AG08395 (cell line): Measurements from ENCODE around the gene DYNC2H1.

ENCODE experiments used
- DNase-seq: peaks from one replicate; pipeline ENCODE4 v3.0.0; 2012; ENCODE audit warnings: mixed read lengths, low spot score

The DYNC2H1 gene

GRCh38 chr11:103284260-103284659 is 175.0 kb downstream of the DYNC2H1 start:
- DNase-seq, result no peak

- DNase-seq, result no peak
Measured at GRCh38 chr11:103294516-103294915, 185.3 kb downstream of the DYNC2H1 start.

- DNase-seq, result no peak
Measured at GRCh38 chr11:103295704-103296103, 186.5 kb downstream of the DYNC2H1 start.

DNA sequence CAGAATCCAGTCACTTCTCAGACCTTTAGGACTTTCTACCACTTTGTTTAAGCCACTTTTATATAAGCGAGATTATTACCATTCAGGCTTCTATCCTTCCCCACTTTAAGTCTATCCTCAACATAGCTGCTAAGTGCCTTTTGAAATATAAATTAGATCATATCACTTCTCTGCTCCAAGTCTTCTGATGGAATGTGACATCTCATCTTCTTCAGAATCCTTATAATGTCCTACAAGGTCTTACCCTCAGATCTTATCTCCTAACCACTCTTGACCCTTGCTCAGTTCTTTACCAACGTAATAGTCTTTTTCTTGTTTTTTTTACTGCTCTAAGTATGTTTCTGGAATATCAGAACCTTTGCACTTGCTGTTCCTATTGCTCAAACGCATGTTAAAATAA is 188.7 kb downstream of the DYNC2H1 start:
- DNase-seq, result no peak

DNA sequence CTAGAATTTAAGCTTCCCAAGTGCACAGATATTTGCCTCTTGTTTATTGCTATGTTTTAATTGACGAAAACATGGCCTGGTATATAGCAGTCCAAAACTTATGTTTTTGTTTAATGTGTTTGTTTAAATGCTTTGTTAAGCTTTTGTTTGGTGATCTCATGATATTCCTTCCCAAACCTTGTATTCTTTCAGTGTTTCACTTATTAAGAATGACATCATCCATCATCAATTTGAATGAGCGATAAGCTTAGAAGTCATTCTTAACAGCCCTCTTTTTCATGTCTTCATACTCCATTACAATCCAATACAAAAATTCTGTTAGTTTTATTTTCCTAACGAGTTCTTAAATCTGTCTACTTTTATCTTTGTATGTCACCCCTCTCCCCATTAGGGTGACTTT is 206.0 kb downstream of the DYNC2H1 start:
- no peak for DNase-seq

DNA sequence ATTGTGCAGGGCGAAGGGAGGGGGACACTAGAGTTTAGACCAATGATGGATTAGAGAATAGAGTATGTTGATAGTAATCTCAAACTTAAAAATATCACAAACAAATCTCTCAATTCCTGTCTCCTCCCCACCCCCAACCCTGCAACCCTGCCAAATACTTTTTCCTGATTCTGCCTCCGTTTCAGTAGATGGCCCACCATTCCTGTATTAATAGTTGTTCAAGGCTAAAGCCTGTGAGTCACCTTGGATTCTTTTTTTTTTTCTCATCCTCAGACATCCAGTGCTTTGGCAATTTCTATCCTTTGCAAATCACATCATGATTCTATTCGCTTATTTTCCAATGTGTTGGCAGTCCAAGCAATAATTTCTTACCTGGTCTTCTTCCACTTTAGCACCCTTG is 207.9 kb downstream of the DYNC2H1 start:
- no peak for DNase-seq

- DNase-seq, result no peak
Measured at GRCh38 chr11:103322821-103323220, 213.6 kb downstream of the DYNC2H1 start.

DNA sequence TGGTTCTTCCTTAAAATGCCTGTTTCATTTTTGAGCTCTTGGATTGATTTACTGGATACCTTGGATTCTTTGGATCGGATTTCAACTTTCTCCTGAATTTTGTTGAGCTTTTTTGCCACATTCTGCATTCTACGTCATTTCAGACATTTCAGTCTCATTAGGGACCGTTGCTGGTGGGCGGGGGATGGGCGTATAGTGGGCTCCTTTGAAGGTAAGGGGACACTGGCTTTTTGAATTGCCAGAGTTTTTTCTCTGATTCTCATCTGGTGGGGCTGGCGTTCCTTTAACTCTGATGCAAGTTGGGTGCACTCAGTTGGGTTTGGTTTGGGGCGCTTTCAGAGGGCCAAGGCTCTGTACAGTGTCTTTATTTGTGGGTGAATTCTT is 216.5 kb downstream of the DYNC2H1 start:
- no peak for DNase-seq

GRCh38 chr11:103326070-103326794 is 217.0 kb downstream of the DYNC2H1 start:
- peak; percentile 88 for DNase-seq

DNA sequence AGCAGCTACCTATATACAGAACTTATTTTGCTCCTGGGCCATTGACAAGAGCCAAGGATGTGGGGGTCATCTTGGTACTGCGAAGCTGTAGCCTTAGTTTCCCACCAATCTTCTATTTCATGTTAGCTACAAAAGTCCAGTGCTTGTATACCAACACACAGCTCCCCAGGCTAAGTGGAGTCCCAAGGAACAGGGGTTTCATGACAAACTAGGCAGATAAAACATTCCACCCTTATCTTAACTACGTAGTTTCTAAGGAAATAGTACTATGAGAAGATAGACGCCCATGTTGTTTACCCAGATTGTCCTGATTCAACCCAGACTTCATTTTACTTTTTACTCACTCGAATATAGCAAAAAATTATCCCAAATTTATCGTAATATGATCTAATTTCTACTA is 218.5 kb downstream of the DYNC2H1 start:
- DNase-seq, result no peak

DNA sequence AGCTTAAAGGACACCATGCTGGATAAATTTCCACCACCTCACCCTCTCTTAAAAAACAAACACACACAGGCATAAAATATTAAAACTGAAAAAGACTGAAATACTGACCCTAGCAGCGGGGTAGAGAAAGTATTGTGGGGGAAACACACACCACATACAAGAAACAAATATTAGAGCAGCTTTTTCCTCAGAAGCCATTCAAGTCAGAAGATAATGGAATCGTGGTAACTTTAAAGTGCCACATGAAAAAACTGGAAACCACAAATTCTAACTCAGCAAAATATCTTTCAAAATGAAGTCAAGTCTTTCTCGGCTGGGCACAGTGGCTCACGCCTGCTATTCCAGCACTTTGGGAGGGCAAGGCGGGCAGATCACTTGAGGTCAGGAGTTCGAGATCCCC is 223.2 kb downstream of the DYNC2H1 start:
- DNase-seq, result no peak

DNA sequence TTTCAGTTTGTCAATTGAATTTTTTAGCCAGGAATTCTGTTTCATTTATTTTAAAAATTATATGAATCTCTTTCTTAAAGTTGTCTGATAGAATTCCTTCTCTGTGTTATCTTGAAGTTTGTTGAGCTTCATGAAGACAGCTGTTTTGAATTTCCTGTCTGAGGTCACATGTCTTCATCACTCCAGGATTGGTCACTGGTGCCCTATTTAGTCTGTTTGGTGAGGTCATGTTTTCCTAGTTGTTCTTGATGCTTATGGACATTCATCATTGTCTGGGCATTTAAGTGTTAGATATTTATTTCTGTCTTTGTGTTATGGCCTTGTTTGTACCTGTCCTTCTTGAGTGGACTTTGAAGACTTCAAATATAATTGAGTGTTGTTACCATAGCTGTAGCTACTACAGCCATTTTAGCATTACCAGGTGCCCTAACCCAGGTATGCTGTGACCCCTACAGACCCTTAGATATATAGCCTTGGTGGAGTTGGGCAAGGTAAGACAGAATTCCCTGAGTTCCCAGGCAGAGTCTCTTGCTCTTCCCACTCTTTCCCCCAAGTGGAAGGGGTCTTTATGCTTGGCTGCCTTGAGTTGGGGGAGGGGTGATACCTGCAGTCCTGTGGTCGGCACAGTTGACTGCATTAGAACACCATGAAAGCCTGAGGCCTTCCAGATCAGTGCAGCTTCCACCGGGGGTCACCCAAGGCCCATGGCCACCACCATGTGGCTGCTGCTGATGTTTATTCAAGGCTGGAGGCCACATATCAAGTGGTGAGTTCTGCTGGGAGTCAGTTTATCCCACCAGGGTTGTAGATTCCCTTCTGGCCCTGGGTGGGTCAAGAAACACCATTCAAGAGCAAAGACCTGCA is 229.6 kb downstream of the DYNC2H1 start:
- DNase-seq, result peak; percentile 11

GRCh38 chr11:103339485-103339857 is 230.2 kb downstream of the DYNC2H1 start:
- DNase-seq, result no peak

DNA sequence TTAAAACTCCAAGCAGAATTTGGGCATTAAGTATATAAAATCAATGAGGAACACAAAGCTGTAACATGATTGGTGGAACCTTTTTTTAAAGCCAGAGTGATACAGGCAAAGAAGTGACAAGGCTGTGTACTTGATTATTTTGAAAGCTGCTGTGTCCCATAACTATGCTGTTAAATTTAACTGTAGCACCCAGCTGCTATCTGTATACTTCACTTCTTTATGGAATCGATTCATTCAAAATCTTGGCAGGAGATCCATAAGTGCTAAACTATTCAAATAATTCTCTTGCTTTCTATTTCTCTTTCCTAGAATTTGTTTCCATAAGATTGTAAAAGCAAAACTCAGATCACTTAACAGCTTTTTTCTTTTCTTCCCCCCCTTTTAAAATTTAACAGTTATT is 231.7 kb downstream of the DYNC2H1 start:
- no peak for DNase-seq

DNA sequence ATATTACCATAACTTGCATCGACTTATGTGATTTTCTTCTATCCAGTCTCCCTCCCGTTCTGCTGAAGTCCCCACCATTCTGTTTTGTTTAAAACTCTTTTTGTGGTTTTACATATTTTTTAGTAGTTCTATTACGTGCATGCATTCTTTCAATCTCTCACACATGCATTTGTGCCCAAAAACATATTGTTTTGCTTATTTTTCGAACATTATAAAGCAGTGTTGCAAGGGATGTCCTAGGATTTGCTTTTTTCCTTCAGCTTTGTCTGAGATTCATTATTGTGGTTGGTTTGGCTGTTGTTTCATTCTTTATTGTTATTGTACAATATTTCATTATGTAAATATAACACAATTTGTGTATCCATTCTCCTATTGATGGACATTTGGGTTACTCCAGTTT is 235.7 kb downstream of the DYNC2H1 start:
- DNase-seq, result no peak

DNA sequence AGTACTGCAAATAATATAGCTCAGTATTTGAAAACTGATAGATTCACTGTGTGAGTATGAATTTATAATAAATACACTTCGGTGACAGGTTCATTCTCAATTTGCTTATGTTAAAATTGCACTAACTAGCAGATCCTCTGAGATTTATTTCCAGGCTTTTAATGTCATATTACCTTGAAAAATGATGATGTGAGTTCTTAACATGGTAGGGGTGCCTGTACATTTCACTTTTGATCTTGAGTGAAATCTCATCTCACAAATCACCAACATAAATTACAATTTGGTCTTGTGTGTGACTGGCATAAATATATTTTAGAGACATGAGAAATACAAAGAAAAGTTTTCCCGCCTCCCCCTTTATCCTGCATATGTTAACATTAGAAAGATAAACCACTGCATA is 240.4 kb downstream of the DYNC2H1 start:
- DNase-seq, result no peak

DNA sequence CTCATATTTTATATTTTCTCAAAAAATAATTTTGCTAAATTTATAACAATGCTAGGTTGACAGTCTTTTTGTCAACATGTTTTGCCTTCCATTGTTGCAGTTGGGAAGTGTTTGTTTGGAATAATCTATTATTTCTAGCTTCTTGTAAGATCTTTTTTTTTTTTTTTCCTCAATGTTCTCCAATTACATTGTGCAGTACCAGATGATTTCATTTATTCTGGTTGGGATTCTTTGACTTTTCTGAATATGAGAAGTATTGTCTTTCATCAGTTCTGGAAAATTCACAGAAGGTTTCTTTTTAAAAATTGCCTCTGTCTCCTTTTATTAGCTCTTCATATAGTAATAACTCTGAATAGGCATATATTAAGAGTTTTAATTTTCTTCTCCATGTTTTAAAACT is 245.4 kb downstream of the DYNC2H1 start:
- no peak for DNase-seq

DNA sequence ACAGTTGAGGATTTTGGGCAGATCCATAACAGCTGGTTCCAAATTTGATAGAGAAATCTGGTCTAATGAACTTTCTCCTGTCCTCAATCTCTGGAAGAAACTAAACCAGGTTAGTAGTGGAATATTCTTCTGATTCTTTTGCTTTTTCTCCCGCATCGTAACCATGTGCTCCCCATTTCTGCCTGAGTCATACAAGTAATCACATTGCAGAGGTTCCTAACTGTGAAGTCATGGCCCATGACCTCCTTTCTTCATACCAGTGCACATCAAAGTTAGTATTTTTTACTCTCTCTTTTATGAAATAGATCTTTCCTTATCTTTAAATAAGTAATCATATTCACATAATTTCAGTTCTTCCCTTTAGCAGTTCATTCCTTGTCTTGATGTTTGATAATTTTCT is 249.0 kb downstream of the DYNC2H1 start:
- DNase-seq, result no peak

DNA sequence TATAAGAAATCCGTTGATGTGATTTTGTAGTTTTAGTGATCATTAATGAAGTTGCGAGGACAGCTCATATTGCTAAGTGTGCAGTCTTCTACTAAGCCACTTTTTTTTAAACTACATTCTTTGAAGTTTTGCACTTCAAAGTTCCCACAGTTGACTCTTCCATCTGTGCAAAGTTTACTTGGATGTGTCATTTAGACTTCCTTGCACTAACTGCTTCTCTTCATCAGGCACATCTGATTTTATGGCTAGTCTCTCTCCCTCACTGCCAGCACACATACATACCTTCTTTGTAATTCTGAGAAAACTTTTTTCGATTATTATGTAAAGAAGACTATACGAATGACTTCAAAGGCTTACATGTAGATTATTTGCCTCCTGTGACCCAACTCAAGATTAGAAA is 250.0 kb downstream of the DYNC2H1 start:
- no peak for DNase-seq

- DNase-seq, result no peak
Measured at GRCh38 chr11:103364687-103365086, 255.5 kb downstream of the DYNC2H1 start.

- DNase-seq, result peak; percentile 20
Measured at GRCh38 chr11:103367650-103368049, 258.4 kb downstream of the DYNC2H1 start.

- no peak for DNase-seq
Measured at GRCh38 chr11:103368145-103368544, 258.9 kb downstream of the DYNC2H1 start.

GRCh38 chr11:103370076-103370475 is 260.9 kb downstream of the DYNC2H1 start:
- DNase-seq, result no peak

DNA sequence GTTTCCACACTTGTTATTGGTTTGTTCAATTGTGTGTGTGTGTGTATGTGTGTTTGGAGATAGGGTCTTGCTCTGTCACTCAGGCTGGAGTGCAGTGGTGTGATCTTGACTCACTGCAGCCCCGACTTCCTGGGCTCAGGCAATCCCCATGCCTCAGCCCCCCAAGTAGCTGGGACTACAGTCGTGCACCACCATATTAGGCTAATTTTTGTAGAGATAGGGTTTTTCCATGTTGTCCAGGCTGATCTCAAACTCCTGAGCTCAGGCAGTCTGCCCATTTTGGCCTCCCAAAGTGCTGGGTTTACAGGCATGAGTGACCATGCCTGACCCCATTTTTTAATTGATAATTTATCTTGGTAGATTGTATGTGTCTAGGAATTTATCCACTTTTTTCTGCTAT is 263.7 kb downstream of the DYNC2H1 start:
- DNase-seq, result no peak
